CD4-positive, alpha-beta T cell treated with Interferon gamma for 1 hour (primary cell): ENCODE results near the gene MYCBPAP.
A peak's percentile ranks its signal among the peaks of the same experiment; 100 is the strongest.

Experiments
- DNase-seq: peaks from one replicate; pipeline ENCODE4 v3.0.0-alpha.2; 2020

The MYCBPAP gene

GRCh38 chr17:50541402-50541715 is 33.1 kb downstream of the MYCBPAP start:
- DNase-seq: no peak

- peak; percentile 79 for DNase-seq
Observed at GRCh38 chr17:50541716-50542688, 33.8 kb downstream of the MYCBPAP start.

- DNase-seq: no peak
Observed at GRCh38 chr17:50542795-50543774, 34.8 kb downstream of the MYCBPAP start.

GRCh38 chr17:50544516-50544915 is 36.3 kb downstream of the MYCBPAP start:
- DNase-seq: no peak

- DNase-seq: no peak
Observed at GRCh38 chr17:50545311-50545710, 37.1 kb downstream of the MYCBPAP start.

- DNase-seq: no peak
Observed at GRCh38 chr17:50546701-50547034, 38.4 kb downstream of the MYCBPAP start.

GRCh38 chr17:50547035-50547735 is 38.9 kb downstream of the MYCBPAP start, which contains the start of gene SPATA20:
SPATA20 (plus strand) TSS chr17:50547174; CDS start chr17:50547209, 35 bp downstream.
- peak; percentile 88 for DNase-seq

- no peak for DNase-seq
Observed at GRCh38 chr17:50547736-50548083, 39.5 kb downstream of the MYCBPAP start.

GRCh38 chr17:50548831-50549230 is 40.6 kb downstream of the MYCBPAP start:
- DNase-seq: no peak

- DNase-seq: no peak
Observed at GRCh38 chr17:50549256-50549941, 41.2 kb downstream of the MYCBPAP start.

- no peak for DNase-seq
Observed at GRCh38 chr17:50549969-50550368, 41.7 kb downstream of the MYCBPAP start.

- no peak for DNase-seq
Observed at GRCh38 chr17:50550661-50551432, 42.6 kb downstream of the MYCBPAP start.

GRCh38 chr17:50551433-50551815 is 43.2 kb downstream of the MYCBPAP start:
- DNase-seq: no peak

GRCh38 chr17:50551884-50552283 is 43.6 kb downstream of the MYCBPAP start:
- no peak for DNase-seq

- DNase-seq: no peak
Observed at GRCh38 chr17:50554201-50554600, 46.0 kb downstream of the MYCBPAP start.

GRCh38 chr17:50556803-50557202 is 48.6 kb downstream of the MYCBPAP start:
- DNase-seq: no peak

- DNase-seq: no peak
Observed at GRCh38 chr17:50557630-50558029, 49.4 kb downstream of the MYCBPAP start.

GRCh38 chr17:50558091-50558490 is 49.9 kb downstream of the MYCBPAP start:
- DNase-seq: no peak

- no peak for DNase-seq
Observed at GRCh38 chr17:50558581-50558940, 50.3 kb downstream of the MYCBPAP start.

GRCh38 chr17:50558941-50559614 is 50.8 kb downstream of the MYCBPAP start:
- no peak for DNase-seq

- DNase-seq: no peak
Observed at GRCh38 chr17:50559674-50560184, 51.5 kb downstream of the MYCBPAP start.
